HG03095 (cell line): ENCODE measurements around the gene SMIM7.

Source experiments
- ATAC-seq: cut with Tn5 transposase; IDR thresholded peaks from one replicate; pipeline ENCODE4 v1.9.1; 2021; ENCODE audit warnings: moderate library complexity; ENCODE audit not compliant: unreplicated experiment

The SMIM7 gene

DNA sequence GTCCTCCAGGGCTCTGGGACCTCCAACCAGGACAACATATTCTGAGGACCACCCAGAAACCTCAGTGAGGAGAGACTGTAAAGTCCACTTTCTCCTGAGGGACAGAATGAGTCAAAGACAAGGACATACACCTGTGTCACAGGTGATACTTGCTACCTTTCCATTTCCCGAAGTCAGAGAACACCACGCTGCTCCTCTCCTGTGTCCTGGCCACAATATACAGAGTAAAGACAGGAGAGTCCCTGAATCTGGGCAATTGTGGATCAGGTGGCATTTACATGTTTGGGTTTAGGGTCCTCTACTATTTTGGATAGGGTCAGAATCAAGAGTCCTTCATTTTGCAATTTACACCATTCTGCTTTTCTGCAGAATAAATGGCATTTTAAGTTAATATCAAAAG lies 36.9 kb downstream of the SMIM7 start:
- no peak for ATAC-seq

DNA sequence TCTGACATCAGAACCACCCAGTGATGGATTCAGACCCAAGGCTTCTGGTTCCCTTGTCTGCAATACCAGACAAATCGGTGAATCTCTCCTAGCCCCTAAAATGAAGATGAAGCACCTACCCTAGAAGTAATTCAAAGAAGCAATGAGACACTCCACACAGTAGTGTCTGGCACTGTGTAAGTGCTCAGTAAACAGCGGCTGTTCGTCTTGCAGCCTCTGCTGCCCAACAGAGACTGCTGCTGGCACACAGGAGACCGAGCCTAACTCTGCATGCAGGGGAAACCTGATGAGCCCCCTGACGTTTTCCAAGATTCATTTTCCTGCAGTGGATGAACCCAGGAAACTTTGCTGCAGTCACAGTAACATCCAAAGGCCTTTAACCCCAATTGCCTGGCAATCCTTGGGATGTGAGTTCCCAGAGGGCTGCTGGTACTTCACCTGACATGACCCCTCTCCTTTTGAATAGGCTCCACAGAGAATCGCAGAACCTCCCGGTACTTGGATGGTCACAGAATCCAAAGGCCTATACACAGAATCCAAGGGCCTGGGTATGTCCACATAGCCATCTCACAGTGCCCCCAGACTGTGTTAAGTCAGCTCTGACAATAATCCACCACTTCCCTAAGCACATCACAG lies 38.7 kb downstream of the SMIM7 start:
- ATAC-seq, result no peak

DNA sequence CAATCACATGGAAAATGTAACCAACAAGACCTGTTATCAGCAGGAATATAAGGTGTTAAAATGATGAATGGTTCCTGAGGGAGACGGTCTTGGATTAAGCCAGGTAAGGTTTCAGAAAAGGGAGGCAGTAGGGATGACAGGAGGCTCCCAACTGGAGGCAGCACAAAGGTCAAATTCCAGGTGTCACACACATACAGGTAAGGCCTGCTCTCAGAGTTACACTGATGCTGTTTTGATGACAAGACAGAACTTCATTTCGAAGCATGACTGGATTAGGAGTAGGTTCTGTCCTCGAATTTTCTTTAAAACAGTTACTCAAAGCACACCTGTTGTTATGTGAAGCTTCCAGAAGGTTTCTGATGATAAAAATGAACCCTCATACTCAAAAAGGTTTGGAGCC lies 39.4 kb downstream of the SMIM7 start:
- ATAC-seq, result no peak

DNA sequence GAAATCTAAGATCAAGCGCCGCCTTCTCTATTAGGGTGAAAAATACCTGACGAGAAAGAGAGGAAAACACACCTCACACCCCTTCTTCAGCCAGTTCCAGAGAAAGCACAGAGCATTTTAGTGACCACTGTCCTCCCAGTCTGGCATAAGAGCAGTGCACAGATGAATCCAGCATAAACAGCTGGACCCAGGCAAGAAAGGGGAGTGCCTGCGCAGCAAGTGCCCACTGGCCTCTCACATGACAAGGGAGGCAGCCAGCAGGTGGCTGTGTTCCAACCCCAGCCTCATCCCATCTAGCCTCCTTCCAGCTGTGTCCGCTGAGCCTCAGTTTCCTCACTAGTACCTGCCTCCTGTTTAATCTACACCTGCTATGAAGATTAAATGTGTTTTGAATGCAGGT lies 39.9 kb downstream of the SMIM7 start:
- ATAC-seq, result no peak

DNA sequence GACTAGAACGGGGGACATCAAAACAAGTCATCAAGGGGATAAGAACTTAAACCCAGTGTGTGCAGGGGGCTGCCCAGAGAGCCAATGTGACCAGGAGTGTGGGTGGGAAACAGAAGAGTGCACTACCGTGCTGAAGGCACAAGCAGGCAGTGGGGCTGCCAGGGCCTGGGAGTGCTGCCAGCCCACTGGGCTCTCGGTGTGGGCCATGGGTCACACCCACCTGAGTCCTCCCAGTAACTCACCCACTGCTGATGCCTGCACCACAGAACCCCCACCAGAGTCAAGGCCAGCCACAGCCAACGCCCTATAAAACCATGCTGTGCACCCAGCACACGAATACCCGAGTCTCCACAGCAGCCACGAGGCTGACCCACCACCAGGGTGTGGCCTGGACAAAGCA lies 40.5 kb downstream of the SMIM7 start:
- ATAC-seq, result no peak

DNA sequence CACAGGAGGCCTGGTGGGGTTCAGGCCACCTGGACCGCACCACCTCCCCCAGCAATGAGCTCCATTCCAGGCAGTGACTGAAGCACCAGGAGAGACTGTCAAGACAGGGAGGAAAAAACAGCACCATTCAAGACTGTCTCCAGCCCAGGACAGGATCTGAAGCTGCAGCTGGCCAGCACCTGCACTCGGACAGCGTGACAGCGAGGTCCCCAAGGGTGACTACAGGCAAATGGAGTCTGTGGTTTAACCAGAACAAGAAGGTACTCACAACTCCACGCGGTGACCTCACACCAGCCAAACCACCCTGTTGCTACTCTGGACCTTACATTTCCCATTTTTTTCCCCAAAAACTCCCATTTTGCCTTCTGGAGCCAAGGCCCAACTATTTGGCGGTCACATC lies 41.7 kb downstream of the SMIM7 start:
- no peak for ATAC-seq

DNA sequence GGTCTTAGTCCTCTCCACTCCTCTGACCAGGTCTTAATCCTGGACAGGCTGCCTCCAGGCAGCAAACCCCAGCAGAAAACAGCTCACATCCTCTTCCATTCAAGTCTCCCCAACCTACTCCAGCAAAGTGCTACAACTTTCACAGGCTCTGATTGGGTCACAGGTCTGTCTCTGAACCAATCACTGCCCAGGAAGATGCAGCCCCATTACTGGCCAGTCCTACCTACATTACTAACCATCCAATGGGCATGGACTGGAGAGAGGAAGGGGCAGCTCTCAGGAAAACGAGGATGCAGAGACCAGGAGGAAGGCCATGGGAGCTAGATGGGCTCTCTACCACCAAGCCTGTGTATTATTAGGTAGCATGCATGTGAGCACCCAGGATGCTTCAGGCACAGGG lies 44.1 kb downstream of the SMIM7 start:
- no peak for ATAC-seq

DNA sequence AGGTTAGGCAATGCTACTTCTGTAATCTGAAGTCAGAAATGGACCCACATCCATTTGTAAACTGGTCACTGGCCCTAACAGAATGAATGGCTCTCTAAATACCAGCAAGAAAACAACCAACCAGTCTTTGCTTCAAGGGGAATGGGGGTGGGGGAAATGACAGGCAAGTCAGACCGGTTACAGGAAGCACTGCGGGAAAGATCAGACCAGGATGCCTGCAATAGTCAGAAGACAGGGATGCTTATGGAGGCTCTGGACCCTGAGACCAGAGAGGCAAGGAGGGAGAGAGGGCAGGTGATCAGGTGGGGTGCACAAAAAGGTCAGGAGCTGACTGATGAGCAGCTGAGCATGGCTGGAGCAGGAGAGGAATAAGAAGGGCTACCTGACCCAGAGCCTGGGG lies 45.0 kb downstream of the SMIM7 start:
- no peak for ATAC-seq

DNA sequence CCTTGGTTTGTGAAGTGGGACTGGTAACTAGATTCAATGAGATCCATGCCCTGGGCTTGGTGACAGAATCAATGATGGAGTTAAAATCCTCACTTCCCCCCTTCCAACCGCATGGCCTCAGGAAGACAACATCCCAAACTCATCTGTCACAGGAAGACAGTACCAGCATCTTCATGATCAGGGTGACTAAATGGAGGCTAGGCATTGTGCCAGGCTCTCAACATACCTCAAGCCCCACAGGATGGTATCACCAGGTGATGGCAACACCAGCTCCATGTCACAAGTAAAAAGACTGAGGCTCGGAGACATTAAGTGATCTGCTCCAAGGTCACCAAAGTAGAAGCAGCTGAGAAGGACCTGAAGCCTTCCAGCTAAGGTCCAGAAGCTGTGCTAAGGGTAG lies 46.1 kb downstream of the SMIM7 start:
- ATAC-seq, result no peak

DNA sequence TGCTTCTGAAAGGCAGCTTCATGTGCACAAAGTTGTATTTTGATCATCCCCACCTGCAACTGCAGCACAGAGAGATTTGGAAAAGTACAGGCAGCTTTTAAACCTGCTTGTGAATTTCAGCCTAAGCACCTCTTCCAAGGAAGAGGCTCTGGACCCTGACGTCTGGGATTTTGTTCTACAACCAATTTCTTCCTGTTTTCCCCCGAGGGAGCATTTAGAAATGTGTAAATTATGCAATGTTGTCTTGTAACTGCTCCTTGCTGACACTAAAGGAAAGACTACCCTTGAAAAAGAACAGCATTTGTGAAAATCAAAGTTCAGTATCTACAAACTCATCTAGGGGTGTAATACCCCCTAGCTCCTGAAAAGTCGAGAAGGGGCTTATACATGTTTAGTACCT lies 47.3 kb downstream of the SMIM7 start:
- ATAC-seq, result no peak

DNA sequence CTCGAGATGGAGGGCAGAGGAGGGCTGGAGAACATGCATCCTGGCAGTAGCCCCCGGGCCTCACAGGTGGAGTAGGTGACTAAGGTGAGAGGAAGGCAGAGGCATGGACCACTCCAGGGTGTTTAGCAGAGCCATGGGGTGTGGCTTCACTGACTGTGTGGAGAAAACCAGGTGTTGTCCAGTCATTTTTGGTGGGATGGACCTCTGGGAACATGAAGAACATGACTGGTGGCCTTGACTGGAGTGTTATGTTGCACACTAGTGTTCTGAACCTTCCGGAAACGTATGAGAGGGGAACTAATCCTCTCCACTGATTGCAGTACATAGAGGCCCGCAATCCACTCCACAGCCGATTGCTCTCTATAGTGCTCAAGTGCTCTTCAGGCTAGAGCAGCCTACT lies 48.8 kb downstream of the SMIM7 start:
- ATAC-seq, result no peak

DNA sequence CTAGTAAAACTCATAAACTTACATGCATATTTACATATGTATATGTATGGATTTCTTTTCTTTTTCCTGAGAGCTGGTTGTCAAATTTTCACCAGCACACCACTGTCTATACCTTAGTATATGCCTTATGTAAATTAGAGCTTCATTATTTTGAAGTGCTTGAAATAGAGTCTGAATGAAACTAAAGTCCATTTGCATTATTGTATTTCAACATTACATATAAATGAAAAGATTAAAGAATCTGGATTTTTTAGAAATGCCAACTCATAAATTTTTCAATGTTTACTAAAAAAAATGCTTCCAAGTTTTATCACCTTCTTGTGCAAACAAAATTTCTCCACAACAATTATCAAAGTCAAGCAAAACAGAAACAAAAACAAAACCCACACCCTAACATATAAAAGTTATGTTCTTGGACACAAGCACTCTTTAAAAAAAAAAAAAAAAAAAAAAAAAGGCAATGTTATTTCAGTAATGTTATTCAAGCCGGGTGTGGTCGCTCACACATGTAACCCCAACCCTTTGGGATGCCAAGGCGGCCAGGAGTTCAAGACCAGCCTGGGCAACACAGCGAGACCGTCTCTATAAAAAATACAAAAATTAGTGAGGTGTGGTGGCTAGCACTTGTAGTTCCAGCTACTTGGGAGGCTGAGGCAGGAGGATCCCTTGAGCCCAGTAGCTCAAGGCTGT lies 50.3 kb downstream of the SMIM7 start:
- no peak for ATAC-seq

DNA sequence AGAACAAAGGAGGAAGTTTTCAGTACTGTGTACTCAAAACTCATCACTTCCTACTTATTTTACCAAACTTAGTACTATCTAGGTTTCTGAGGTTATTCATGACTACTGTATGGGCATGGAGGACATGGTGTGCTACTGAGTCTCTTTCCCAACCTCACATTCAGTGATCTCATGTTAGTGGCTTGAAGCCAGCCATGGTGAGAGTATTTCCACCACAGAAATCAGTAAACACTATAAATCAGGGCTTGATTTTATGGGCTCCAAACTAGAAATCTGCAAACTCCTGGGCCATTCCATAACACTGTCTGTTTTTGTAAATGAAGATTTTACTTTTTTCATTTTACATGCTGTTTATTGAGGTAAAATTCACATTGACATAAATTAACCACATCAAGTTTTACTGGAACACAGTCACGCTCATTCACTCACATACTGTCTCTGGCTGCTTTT lies 51.6 kb downstream of the SMIM7 start:
- no peak for ATAC-seq

DNA sequence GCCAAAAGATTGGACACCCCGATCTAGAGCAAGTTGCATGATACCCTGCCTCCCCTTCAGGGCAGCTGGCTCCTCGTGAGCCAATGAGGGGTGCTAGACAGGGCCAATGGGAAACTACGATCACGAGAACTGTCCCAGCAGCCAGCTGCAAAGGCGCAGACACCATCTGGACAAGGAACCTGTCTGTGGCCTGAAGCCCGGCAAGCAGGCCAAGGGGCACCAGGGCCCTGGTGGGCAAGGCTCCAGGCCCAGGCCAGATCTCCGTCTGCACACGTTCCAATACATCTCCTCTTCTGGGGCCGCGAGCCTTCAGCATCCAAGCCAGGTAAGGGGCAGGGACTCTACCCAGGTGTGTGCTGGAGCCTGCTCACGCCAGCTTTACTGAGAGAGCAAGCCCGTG lies 52.1 kb downstream of the SMIM7 start:
- no peak for ATAC-seq

DNA sequence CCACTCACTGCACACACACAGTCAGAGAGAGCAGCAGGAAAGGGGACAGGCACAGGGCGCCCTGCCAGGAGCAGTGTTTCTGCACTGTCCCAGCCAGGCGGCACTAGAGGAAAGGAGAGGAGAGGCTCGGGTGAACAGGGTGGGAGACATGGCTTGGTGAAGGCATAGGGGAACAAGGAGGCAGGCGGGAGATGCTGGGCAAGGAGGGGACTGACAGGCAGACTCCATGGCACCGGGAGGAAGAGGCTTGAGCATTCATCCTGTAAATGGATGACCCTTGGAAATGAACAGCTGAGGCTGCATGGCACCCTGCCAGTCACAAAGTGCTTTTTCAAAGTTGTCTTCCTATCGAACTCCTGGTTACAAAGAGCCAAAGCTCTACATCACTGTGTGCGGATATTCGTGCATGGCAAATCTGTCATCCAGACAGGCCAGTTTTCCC lies 54.4 kb downstream of the SMIM7 start:
- no peak for ATAC-seq

DNA sequence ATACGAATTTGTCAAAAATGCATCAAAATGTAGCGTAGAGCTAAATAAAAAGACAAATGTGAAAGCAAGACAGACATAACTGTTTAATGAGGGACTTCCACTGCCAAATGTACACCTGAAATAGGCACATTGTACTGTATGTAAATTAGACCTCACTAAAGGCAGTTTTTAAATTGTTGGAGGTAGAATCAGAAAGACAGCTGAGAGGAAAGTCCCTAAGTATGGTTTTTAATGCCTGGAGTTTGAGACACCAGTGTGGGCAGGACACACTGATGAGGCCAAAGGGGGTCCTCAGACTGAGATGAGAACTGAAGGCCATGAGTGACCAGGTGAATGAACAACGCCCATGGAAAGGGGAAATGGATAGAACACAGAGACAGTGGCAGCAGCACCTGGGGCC lies 54.8 kb downstream of the SMIM7 start:
- ATAC-seq, result no peak

DNA sequence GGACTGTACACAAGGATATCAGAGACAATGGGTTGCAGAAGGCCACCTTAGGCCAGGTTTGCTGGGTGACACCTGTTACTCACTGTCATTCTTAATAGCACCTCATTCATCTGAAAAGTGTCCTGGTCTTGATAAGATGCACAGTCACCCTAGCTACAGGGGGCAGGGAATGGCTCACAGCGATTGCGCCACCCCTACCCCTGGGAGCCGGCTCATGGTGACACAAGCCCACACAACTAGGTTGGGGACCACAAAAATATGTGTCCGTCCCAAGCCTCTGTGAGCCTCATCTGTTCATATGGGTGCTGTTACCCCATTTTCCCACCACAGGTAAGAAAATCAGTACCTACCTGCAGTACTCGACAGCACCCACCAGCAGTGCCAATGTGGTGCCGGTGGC lies 55.3 kb downstream of the SMIM7 start:
- ATAC-seq, result no peak

DNA sequence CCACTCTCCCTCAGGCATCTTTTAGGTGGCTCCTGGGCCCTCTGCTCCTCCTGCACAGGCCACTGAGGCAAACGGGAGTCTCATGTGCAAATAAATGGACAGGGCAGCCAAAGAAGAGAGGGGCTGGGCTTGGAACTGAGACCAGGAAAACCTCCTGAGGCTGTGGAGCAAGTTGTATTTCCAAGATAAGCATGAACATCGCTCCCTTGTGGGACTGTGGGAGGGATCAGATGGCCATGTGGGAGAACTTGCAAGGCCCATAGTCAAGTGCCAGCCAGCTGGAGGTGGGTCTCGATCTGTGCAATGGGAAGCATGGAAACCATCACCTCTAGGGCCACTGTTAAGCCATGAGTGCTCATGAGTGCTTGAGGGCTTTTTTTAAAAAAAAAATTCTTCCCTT lies 56.9 kb downstream of the SMIM7 start:
- no peak for ATAC-seq

DNA sequence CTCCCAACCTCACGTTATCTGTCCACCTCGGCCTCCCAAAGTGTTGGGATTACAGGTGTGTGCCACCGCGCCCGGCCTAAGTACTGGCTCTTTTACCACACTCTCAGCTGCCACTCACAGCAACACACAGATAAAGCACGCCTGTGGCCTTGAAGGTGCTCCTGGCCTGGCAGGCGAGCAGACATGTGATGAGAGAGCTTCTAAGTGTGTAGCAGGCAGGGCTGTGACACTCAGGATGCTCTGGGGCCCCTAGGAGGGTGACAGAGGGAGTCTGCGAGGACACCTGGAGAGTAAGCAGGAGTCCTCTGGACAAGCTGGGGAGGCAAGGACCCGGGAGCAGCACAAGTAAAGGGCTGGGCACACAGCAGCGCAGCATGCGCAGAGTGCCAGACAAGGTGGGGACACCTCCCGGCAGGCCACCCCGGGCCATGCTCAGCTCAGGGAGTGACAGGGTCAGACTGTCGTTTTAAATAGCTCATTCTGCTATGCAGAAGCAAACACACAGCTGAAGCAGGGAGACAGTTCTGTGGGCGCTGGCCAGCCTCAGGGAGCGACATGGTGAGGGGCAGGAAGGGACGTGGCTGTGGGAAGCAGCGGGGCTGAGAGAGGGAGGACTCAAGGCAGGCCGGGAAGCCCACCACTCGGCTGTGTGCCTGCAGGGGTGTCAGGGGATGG lies 58.4 kb downstream of the SMIM7 start:
- no peak for ATAC-seq

DNA sequence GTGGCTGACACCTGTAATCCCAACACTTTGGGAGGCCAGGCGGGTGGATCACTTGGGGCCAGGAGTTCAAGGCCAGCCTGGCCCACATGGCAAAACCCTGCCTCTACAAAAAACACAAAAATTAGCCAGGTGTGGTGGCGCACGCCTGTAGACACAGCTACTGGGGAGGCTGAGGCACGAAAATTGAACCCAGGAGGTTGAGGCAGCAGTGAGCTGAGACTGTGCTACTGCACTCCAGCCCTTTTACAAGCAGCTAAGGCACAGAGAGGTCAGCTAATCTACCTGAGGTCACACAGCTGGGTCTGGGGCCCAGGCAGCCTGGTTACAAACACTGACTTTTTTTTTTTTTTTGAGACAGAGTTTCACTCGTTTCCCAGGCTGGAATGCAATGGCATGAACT lies 59.1 kb downstream of the SMIM7 start:
- no peak for ATAC-seq

DNA sequence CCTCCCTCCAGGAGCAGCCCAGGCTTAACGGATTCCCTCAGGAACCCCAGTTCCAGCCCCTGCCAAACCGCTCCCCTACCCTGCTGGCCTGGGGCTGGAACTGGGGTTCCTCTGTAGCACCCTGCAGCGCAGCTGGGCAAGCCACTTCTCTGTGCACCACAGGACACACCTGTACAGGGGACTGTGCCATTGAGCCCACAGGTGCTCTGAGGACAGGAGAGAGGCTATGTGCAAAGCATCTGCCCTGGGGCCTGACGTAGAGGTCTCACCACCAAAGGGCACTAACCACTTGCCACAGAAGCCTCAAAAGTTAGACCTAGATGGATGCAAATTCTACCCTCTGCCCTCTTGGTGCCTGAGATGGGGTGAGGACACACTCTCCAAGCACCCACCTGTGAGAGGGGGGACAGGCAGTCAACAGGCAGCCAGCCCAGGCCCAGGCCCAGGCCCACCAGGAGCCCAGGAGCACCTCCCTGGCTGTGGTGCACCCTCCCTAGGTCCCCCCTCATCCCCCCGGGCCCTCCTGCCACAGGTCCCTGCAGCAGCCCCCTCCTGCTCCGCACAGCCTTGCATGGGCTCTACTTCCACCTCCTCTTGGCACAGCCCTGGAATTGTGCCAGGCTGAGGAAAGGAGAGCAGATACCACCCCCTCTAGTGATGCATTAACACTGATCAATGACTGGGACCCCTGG lies 60.1 kb downstream of the SMIM7 start:
- no peak for ATAC-seq

DNA sequence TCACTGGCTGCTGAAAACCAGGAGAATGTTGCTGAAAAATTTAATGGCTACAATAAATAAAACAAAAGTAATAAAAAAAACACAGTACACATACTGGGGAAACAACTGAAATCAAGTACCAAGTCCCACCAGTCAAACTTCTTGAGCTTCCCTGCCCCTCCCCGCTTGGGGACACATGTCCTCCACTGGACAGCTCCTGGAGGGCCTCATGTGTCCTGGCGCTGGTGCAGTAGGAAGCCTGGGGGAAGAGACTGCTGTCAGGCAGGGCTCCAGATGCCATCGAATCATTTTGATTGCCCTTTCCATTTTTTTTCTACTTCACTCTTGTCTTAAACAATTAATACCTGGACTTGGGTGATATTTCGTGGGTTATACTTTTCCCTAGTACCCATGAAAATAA lies 61.1 kb downstream of the SMIM7 start:
- no peak for ATAC-seq
